NCI-H1436 (cell line): ENCODE data around the gene SMIM13.
A peak's percentile ranks its signal among the peaks of the same experiment; 100 is the strongest.

Source experiments
- DNase-seq: peaks from one replicate; lab custom pipeline; 2025; lab: John Stamatoyannopoulos, UW

Gene SMIM13

DNA sequence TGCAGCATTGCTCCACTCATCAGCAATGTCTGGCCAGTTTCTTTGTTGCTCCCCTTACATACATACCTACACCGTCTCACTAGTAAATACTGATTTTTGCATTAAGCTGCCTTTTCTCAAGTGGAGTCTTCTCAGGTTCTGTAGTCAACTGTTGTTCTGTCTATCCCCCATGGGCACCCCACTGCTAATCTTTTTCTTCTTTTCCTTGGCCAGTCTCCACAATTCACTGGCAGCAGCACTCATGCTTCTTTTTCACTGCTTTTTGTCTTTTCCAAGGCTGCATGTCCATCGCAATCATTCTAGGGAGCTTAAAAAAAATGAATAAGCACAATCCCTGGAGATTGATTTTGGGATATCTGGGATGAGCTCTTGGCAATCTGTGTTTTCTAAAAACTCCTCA is 28.2 kb downstream of the SMIM13 start:
- DNase-seq, result no peak

GRCh38 chr6:11122380-11122779 is 28.7 kb downstream of the SMIM13 start:
- no peak for DNase-seq

GRCh38 chr6:11123978-11124377 is 30.3 kb downstream of the SMIM13 start:
- no peak for DNase-seq

DNA sequence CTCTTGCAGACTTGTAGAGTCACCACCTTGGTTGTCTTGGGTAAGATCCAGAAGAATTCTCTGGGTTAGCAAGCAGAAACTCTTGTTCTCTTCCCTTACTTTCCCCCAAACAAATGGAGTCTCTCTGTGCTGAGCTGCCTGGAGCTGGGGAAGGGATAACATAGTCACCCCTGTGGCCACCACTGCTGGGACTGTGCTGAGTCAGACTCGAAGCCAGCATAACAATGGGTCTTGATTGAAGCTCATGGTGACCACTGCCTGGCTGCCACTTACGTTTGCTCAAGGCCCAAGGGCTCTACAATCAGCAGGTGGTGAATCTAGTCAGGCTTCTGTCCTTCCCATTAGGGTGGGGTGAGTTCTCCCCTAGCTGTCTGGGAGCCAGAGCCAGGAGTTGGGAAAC is 33.2 kb downstream of the SMIM13 start:
- no peak for DNase-seq

DNA sequence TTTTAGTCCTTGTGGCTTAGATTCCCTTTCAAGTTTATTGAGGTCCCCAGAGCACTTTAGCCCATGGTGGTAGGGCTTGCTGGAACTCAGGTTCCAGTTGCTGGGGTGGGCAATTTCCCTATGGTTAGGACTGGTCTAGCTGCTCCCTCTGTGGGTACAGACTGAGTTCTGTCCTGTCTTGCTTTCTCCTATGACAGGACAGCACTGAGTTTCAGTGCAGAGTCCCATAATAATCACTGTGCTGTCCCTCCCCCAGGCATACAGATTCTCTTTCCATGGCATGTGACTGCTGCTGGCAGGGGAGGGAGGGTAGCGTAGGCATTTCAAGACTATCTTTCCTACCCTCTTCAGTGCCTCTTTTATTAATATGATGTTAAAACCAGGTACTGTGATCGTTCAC is 35.0 kb downstream of the SMIM13 start:
- no peak for DNase-seq

- DNase-seq, result no peak
Measured at GRCh38 chr6:11129908-11130565, 36.4 kb downstream of the SMIM13 start.

DNA sequence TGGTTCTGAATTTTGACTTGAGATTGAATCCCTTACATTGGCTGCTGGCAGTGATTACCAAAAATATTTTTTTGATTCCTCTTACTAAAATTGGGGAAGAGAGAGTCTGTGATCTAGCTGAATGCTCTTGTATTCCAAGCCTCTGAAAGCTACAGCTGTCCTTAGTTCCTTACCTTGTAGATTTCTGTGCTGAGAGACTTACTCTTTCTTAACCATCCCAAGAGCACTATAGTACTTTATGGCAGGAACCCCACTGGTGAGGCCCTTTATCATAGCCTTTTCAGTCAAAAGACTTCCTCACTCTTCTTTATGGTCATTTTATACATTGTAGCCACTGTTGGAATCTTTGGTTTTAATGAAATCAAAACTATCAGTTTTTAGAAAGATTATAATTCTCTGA is 37.0 kb downstream of the SMIM13 start:
- DNase-seq, result no peak

- no peak for DNase-seq
Measured at GRCh38 chr6:11132194-11132888, 38.7 kb downstream of the SMIM13 start.

DNA sequence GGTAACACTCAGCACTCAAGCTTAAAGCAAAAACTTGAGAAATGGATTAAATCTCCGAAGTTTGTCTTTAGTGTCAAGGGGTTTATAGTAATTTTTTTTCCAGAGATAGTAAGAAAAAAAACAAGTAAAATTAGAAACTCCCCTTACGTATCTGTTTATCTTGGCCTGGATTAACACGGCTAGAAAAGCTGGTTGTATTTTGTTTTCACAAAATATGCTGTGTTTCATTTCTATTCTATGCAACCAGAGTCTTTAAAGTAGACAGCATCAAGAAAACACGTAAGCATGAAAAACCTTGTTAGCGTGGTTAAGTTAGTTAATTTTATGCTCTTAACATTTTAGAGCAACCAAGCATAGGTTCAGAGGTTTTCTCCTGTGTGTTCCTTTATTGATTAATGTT is 39.6 kb downstream of the SMIM13 start:
- DNase-seq, result no peak

DNA sequence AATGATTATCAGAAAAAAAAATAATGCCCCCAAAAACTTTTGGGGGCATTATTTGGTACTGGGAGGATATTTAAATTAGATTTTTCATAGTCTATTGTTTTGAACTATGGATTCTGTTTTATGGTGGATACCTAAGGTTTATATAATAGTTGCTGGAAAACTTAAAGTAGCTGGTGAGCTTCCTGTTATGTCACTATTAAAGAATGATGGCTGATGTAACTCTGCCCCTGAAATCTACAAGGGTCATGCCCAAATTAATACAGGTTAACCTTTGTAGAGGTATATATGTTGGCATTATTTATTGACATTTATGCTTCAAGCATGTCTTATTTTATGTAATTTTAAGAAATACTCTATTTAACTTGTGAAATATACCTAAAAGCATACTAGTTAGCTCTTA is 43.2 kb downstream of the SMIM13 start:
- DNase-seq, result no peak

- DNase-seq, result no peak
Measured at GRCh38 chr6:11139051-11139960, 45.7 kb downstream of the SMIM13 start.

GRCh38 chr6:11140056-11140455 is 46.4 kb downstream of the SMIM13 start:
- DNase-seq, result no peak

DNA sequence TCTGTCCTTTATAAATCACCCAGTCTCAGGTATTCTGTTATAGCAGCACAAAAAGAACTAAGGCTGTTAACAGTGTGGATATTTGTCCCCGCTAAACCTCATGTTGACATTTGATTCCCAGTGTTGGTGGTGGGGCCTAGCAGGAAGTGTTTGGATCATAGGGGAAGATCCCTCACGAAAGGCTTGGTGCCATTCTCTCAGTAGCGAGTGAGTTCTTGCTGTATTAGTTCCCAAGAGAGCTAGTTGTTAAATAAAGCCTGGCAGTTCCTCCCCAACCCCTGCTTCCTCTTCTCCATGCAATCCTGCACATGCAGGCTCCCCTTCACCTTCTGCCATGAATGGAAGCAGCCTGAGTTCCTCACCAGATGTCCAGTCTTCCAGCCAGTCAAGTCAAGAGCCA is 47.7 kb downstream of the SMIM13 start:
- no peak for DNase-seq

DNA sequence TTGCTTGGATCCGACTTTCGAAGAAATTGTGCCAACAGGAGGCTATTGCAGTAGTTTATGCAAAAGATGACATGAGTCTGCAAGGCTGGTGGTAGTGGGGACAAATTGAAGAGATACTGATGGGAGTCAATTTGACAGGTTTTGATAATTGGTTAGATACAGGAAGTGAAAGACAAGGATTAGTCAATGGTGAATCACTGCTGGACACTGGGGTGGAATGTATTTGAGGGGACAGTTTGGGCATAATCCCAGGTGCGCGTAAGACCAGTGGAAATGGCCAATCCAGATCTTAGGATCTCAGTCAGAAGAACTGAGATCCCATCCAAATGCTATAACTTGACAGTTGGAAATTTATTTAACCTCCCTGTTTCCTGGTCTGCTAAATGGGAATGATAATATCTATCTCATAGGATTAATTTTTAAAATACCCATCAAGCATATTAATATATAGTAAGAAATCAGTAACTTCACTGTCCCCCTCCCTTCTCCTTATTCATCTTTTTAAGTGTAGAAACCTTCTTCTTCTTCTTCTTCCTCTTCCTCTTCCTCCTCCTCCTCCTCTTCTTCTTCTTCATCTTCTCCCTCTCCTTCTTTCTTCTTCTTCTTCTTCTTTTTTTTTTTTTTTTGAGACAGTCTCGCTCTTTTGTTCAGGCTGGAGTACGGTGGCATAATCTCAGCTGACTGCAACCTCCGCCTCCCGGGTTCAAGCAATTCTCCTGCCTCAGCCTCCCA is 48.8 kb downstream of the SMIM13 start:
- DNase-seq, result no peak

GRCh38 chr6:11143394-11144371 is 50.0 kb downstream of the SMIM13 start:
- no peak for DNase-seq

DNA sequence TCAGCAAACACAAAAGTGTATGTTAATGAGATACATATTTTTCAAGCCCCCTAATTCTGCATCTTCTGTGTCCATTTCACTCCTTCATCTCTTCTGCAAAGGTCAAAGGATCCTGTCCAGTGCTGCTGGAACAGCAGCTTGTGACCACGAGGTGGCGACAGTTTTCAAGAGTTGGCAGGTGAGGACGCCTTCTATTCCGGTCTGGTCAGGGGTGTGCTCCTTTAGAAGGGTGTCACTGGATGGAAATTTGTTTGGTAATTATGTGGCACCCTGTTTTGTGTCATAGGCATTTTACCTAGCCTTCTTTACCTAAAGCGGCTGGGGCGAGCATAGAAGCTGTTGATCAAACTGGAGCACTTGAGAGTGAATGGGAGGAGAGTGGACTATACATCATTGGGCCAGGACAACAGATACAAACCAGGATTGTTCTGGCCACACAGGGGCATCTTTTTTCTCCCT is 50.8 kb downstream of the SMIM13 start:
- DNase-seq, result peak; percentile 44

DNA sequence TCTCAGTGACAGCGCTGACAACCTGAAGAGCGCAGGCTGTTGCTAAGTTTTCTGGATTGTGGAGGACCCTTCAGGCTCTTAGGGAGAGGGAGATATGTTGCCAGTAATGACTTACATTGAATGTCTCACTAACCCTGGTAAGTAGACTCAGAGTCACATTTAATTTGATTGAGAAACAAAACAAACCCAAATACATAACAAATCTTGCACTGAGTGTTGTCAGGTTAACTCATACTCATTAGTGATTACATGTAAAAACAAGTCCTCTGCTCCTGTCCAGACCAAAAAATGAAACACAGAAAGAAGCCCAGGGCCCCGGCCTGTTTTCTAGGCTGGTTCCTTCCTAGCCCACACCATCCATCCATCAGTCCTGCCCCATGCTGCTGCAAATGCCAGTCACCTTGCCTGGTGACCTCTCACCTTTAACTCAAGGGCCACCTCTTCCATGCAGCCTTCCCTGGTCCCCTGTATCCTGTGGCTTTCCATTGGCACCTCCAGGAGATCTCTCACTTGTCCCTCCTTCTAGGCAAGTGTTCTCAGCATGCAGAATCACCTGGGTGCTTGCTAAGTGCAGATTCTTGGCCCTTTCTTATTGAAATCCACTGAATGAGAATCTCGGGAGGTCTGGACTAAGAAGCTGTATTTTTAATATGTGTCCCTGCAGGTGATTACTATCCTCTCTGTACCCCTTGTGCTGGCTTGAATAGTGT is 52.6 kb downstream of the SMIM13 start:
- DNase-seq, result no peak

DNA sequence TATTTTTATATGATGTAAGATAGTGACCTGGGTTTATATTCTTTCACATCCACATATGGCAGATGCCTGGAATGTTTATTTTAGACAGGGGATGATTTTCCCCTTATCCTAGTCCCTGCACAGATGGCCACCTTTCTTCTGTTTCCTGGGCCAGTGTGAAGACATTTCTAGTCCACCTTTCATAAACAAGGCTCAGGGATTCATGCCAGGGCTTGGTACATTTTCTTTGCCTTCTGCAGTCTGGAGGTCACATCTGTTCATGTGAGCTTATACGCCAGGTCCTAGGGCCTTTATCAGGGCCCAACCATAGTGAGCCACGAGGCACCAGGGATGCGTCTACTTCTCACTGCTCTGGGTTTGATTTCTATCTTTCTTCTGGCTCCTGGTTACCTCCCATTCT is 55.9 kb downstream of the SMIM13 start:
- no peak for DNase-seq

- no peak for DNase-seq
Measured at GRCh38 chr6:11151488-11151887, 57.9 kb downstream of the SMIM13 start.

DNA sequence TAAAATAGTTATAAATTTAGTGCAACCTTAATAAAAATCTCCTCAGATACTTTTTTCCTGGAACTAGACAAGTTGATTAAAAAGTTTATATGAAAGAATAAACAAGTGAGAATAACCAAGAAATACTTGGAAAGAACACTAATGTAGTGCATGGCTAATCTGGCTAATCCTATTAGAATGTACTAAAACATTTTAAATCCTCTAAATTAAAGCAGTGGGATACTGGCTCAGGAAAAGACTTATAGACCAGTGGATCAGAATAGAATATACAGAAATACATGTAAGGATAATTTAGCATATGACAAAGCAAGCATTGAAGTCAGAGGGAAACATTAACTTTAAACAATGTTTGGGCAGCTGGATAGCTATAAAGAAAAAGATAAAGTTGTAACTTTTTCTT is 58.9 kb downstream of the SMIM13 start:
- DNase-seq, result no peak
